ENCODE data around the gene PAPLN. TPM values are rescaled to one million over a fixed set of nuclear protein-coding genes. Genes with fewer than 3 reads are reported as not detected.

PAPLN gene
- total RNA-seq, 1 experiment from 2014 or later, result not detected

DNA sequence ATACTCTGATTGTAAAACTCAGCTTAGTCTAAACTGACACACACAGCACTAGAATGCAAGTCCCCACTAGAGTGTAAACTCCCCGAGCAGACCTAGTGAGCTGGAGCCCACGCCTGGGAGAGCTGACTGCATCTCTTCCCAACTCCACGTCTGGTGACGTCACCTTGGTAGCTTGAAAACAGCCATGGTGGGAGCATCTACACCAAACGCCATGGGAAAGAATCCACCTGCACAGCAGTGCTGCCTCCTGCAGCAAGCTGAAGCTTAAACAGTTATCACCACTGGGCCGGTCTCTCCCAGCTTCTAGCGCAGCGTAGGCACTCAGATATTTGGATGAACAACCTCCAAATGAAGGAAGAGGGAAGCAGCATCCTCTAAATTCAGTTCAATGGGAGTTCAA, 4.3 kb upstream of the PAPLN start:
- H3K4me2 ChIP-seq, result no peak overlapping the region
- H3K4me1 ChIP-seq (replicated peaks; ENCODE audit: insufficient read depth), result peaks cover 14% of the 10 kb centered on the region
- BruUV-seq (replicated peaks), result no TSS peak
- ChIA-PET CTCF (no interaction called here), POLR2A (ENCODE audit: unreplicated experiment) (no interaction called here)
- no peaks in the 10 kb centered on the region for H3K9me2 ChIP-seq (ENCODE audit: insufficient read depth)
- no peak overlapping the region for H2AFZ ChIP-seq
- H4K20me1 ChIP-seq (ENCODE audit: insufficient read depth), result no peaks in the 10 kb centered on the region
- intact Hi-C loops (cut with micrococcal nuclease; ENCODE audit: unreplicated experiment), result no loop called here
- no peak overlapping the region for H3K27ac ChIP-seq
- H3K27me3 ChIP-seq (ENCODE audit: insufficient read depth, low read depth), result peaks cover 41% of the 10 kb centered on the region; the same call in 1 of the 2 replicates
- TF ChIP-seq, protein P1, sequence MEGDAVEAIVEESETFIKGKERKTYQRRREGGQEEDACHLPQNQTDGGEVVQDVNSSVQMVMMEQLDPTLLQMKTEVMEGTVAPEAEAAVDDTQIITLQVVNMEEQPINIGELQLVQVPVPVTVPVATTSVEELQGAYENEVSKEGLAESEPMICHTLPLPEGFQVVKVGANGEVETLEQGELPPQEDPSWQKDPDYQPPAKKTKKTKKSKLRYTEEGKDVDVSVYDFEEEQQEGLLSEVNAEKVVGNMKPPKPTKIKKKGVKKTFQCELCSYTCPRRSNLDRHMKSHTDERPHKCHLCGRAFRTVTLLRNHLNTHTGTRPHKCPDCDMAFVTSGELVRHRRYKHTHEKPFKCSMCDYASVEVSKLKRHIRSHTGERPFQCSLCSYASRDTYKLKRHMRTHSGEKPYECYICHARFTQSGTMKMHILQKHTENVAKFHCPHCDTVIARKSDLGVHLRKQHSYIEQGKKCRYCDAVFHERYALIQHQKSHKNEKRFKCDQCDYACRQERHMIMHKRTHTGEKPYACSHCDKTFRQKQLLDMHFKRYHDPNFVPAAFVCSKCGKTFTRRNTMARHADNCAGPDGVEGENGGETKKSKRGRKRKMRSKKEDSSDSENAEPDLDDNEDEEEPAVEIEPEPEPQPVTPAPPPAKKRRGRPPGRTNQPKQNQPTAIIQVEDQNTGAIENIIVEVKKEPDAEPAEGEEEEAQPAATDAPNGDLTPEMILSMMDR (conservative IDR thresholded peaks at IDR 0.05), result no peak
- no peak for TF ChIP-seq EZH2 (IDR thresholded peaks at IDR 0.05; ENCODE audit: low read depth)
- H3K36me3 ChIP-seq (ENCODE audit: low read depth), result no peaks in the 10 kb centered on the region
- no peaks in the 10 kb centered on the region for H3K79me2 ChIP-seq (ENCODE audit: low read depth)
- no peak for DNase-seq
- H3K9me3 ChIP-seq (ENCODE audit: insufficient read depth, low read depth), result no peaks in the 10 kb centered on the region
- peaks cover 18% of the 10 kb centered on the region; the same call in 1 of the 2 replicates for H3F3A ChIP-seq (ENCODE audit: insufficient read depth, low read depth)
- no peak overlapping the region for H3K4me3 ChIP-seq

DNA sequence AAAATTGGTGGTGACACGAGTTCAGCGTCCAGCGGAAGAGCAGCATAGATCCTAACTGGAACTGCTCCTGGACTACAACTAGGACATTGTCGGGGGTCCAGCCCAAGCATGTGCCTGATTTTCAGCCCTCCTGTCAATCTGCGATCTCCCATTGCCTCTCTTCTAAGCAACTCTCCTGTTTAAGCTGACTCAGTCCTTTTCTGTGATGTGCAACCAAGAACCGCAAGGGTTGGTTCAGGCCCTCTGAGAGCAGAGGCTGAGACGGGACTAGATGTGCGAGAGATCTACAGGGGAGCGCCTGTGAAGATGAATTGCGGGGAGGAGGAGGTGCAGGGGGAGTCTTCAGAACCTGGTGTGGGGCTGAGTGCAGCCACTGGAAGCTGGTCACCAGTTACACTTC, 3.7 kb upstream of the PAPLN start:
- no peak overlapping the region for H2AFZ ChIP-seq
- no peaks in the 10 kb centered on the region for H3K36me3 ChIP-seq (ENCODE audit: low read depth)
- no peak overlapping the region for H3K4me2 ChIP-seq
- H3K27ac ChIP-seq, result no peak overlapping the region
- H3F3A ChIP-seq (ENCODE audit: insufficient read depth, low read depth), result peaks cover 13% of the 10 kb centered on the region; the same call in 1 of the 2 replicates
- H3K79me2 ChIP-seq (ENCODE audit: low read depth), result no peaks in the 10 kb centered on the region
- H4K20me1 ChIP-seq (ENCODE audit: insufficient read depth), result no peaks in the 10 kb centered on the region
- no TSS peak for BruUV-seq (replicated peaks)
- ChIA-PET POLR2A (ENCODE audit: unreplicated experiment) (no interaction called here), CTCF (no interaction called here)
- no peaks in the 10 kb centered on the region for H3K9me2 ChIP-seq (ENCODE audit: insufficient read depth)
- H3K9me3 ChIP-seq (ENCODE audit: insufficient read depth, low read depth), result no peaks in the 10 kb centered on the region
- DNase-seq, result no peak
- peaks cover 12% of the 10 kb centered on the region for H3K4me1 ChIP-seq (replicated peaks; ENCODE audit: insufficient read depth)
- H3K4me3 ChIP-seq, result no peak overlapping the region
- intact Hi-C loops (cut with micrococcal nuclease; ENCODE audit: unreplicated experiment), result no loop called here
- no peak for TF ChIP-seq EZH2 (IDR thresholded peaks at IDR 0.05; ENCODE audit: low read depth)
- TF ChIP-seq, protein P1 (conservative IDR thresholded peaks at IDR 0.05), result no peak
- peaks cover 41% of the 10 kb centered on the region; the same call in 1 of the 2 replicates for H3K27me3 ChIP-seq (ENCODE audit: insufficient read depth, low read depth)

DNA sequence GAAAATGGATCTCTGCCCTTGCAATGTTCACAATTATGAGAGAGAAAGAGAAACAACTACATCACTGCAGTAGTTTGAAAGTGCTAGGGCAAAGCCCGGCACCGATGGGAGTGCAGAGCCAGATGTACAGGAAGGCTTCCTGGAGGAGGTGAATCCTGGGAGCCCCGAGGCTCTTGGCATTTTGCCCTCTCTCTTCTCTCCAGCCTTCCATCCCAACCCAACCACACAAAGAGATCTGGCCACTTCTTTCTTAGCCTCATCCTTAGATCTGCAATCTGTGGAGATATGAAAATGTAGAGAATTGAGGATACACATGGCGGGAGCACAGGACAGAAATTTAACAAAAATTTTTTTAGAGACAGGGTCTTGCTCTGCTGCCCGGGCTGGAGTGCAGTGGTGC, 3.3 kb upstream of the PAPLN start:
- ChIA-PET CTCF (no interaction called here), POLR2A (ENCODE audit: unreplicated experiment) (no interaction called here)
- no peak overlapping the region for H3K4me2 ChIP-seq
- no TSS peak for BruUV-seq (replicated peaks)
- H3K4me3 ChIP-seq, result no peak overlapping the region
- peaks cover 41% of the 10 kb centered on the region; the same call in 1 of the 2 replicates for H3K27me3 ChIP-seq (ENCODE audit: insufficient read depth, low read depth)
- H3K36me3 ChIP-seq (ENCODE audit: low read depth), result no peaks in the 10 kb centered on the region
- H3K79me2 ChIP-seq (ENCODE audit: low read depth), result no peaks in the 10 kb centered on the region
- TF ChIP-seq, protein P1 (conservative IDR thresholded peaks at IDR 0.05), result no peak
- TF ChIP-seq EZH2 (IDR thresholded peaks at IDR 0.05; ENCODE audit: low read depth), result no peak
- peaks cover 13% of the 10 kb centered on the region; the same call in 1 of the 2 replicates for H3F3A ChIP-seq (ENCODE audit: insufficient read depth, low read depth)
- no peaks in the 10 kb centered on the region for H3K9me2 ChIP-seq (ENCODE audit: insufficient read depth)
- intact Hi-C loops (cut with micrococcal nuclease; ENCODE audit: unreplicated experiment), result no loop called here
- H4K20me1 ChIP-seq (ENCODE audit: insufficient read depth), result no peaks in the 10 kb centered on the region
- H3K9me3 ChIP-seq (ENCODE audit: insufficient read depth, low read depth), result no peaks in the 10 kb centered on the region
- no peak overlapping the region for H2AFZ ChIP-seq
- no peak overlapping the region for H3K27ac ChIP-seq
- peaks cover 8% of the 10 kb centered on the region for H3K4me1 ChIP-seq (replicated peaks; ENCODE audit: insufficient read depth)
- no peak for DNase-seq

Measured in PC-9 (cell line).